Left kidney (tissue), 2 donors: ENCODE data around the gene KIF1A. TPM values are rescaled to one million over a fixed set of nuclear protein-coding genes. Genes with fewer than 3 reads are reported as not detected.
A peak's percentile ranks its signal among the peaks of the same experiment; 100 is the strongest.
"Not testable (repeated sequence)": the region's sequence is repeated elsewhere in the genome, so short reads cannot be mapped to it uniquely, and the experiment has no call there.

Source experiments
- DNase-seq: peaks from one replicate; pipeline ENCODE4 v3.0.0-alpha.2; 2013
- polyA plus RNA-seq: library from polyadenylated mRNA; unstranded; fragments of 120-200 nt; gene quantifications from one replicate; pipeline ENCODE4 v1.2.1, GENCODE V29; 2013; ENCODE audit not compliant: insufficient read length

Gene KIF1A
- polyA plus RNA-seq, 1 donor: 11.1 TPM

GRCh38 chr2:240687045-240687740 is 132.8 kb downstream of the KIF1A start:
- peak; percentile 61 for DNase-seq

GRCh38 chr2:240686460-240686859 is 133.6 kb downstream of the KIF1A start:
- no peak for DNase-seq

- peak; percentile 87 for DNase-seq
Observed at GRCh38 chr2:240685771-240686371, 134.1 kb downstream of the KIF1A start.

- not testable (repeated sequence) for DNase-seq
Observed at GRCh38 chr2:240683980-240684728, 135.9 kb downstream of the KIF1A start.

- DNase-seq: not testable (repeated sequence)
Observed at GRCh38 chr2:240683329-240683979, 136.6 kb downstream of the KIF1A start.

GRCh38 chr2:240682431-240683224 is 137.4 kb downstream of the KIF1A start, which contains the start of gene AQP12B:
Gene AQP12B (minus strand): TSS chr2:240682885. CDS start chr2:240682837, 48 bp downstream.
- not testable (repeated sequence) for DNase-seq

- not testable (repeated sequence) for DNase-seq
Observed at GRCh38 chr2:240680185-240680584, 139.8 kb downstream of the KIF1A start.

GRCh38 chr2:240678909-240679308 is 141.1 kb downstream of the KIF1A start:
- not testable (repeated sequence) for DNase-seq

GRCh38 chr2:240678043-240678442 is 142.0 kb downstream of the KIF1A start:
- DNase-seq: not testable (repeated sequence)

- DNase-seq: not testable (repeated sequence)
Observed at GRCh38 chr2:240675345-240675744, 144.7 kb downstream of the KIF1A start.

- DNase-seq: not testable (repeated sequence)
Observed at GRCh38 chr2:240674461-240675184, 145.4 kb downstream of the KIF1A start.

- DNase-seq: no peak
Observed at GRCh38 chr2:240672701-240673190, 147.3 kb downstream of the KIF1A start.

GRCh38 chr2:240672076-240672700 is 147.8 kb downstream of the KIF1A start:
- no peak for DNase-seq

GRCh38 chr2:240670950-240671349 is 149.1 kb downstream of the KIF1A start:
- no peak for DNase-seq

GRCh38 chr2:240670402-240670801 is 149.6 kb downstream of the KIF1A start:
- no peak for DNase-seq

- DNase-seq: no peak
Observed at GRCh38 chr2:240664622-240665021, 155.4 kb downstream of the KIF1A start.
